Liver (tissue), 9 donors: ENCODE measurements around the gene ITGB2. TPM values are rescaled to one million over a fixed set of nuclear protein-coding genes. Genes with fewer than 3 reads are reported as not detected.

Experiments
- DNase-seq: peaks from one replicate; pipeline ENCODE4 v3.0.0-alpha.2; 2017; ENCODE audit warnings: low spot score
- H3K27ac ChIP-seq, 2 donors: one replicate each; pipeline ENCODE4 v1.7.0; 2013; ENCODE audit warnings: inconsistent platforms in 2 of 2, low read length in 2 of 2, control low read depth in 1 of 2, low read depth in 1 of 2, mild to moderate bottlenecking in 1 of 2
- H3K27me3 ChIP-seq, 4 donors: one replicate each; pipeline versions ENCODE4 v1.6.1 to v1.7.0; 2013; ENCODE audit warnings: low read length in 3 of 4, inconsistent platforms in 1 of 4, mild to moderate bottlenecking in 1 of 4, moderate library complexity in 1 of 4; ENCODE audit not compliant: control insufficient read depth in 4 of 4, insufficient read depth in 4 of 4
- H3K36me3 ChIP-seq, 4 donors: one replicate each; pipeline versions ENCODE4 v1.6.1 to v1.7.0; 2013; ENCODE audit warnings: low read length in 3 of 4, mild to moderate bottlenecking in 3 of 4, low read depth in 1 of 4, moderate library complexity in 1 of 4; ENCODE audit not compliant: control insufficient read depth in 4 of 4, insufficient read depth in 3 of 4
- H3K4me1 ChIP-seq, 4 donors: one replicate each; pipeline versions ENCODE4 v1.6.1 to v1.7.0; 2013; ENCODE audit warnings: low read length in 3 of 4, mild to moderate bottlenecking in 3 of 4, moderate library complexity in 1 of 4; ENCODE audit not compliant: control insufficient read depth in 4 of 4, insufficient read depth in 4 of 4
- H3K4me3 ChIP-seq, 3 donors: one replicate each; pipeline versions ENCODE4 v1.6.1 to v1.7.0; 2013; ENCODE audit warnings: low read length in 3 of 3, control low read depth in 1 of 3, low read depth in 1 of 3, mild to moderate bottlenecking in 1 of 3
- H3K9ac ChIP-seq, 2 donors: one replicate each; pipeline ENCODE4 v1.7.0; 2013; ENCODE audit warnings: low read length in 2 of 2, mild to moderate bottlenecking in 2 of 2, moderate library complexity in 2 of 2, control low read depth in 1 of 2, low read depth in 1 of 2
- H3K9me3 ChIP-seq, 4 donors: one replicate each; pipeline versions ENCODE4 v1.6.1 to v1.7.0; 2013; ENCODE audit warnings: low read length in 3 of 4; ENCODE audit not compliant: control insufficient read depth in 4 of 4
- EGR1 ChIP-seq, 2 donors: IDR thresholded peaks; 2 replicates each; pipeline ENCODE4 v1.6.1; 2016 to 2018; ENCODE audit warnings: antibody characterized with exemption in 2 of 2, low read depth in 2 of 2
- FOXA1 ChIP-seq: IDR thresholded peaks from 2 replicates; pipeline ENCODE4 v1.6.1; 2016; ENCODE audit warnings: antibody characterized with exemption
- FOXA2 ChIP-seq: IDR thresholded peaks from 2 replicates; pipeline ENCODE4 v1.6.1; 2016; ENCODE audit warnings: antibody characterized with exemption
- GABPA ChIP-seq, 2 donors: IDR thresholded peaks in 1 of 2; conservative IDR thresholded peaks in 1 of 2; 2 replicates each; pipeline ENCODE4 v1.6.1; 2016; ENCODE audit warnings: antibody characterized with exemption in 2 of 2, mild to moderate bottlenecking in 1 of 2, moderate library complexity in 1 of 2
- HNF4A ChIP-seq, 2 donors: conservative IDR thresholded peaks; 2 replicates each; pipeline ENCODE4 v1.6.1; 2016; ENCODE audit warnings: antibody characterized with exemption in 2 of 2, mild to moderate bottlenecking in 2 of 2
- JUND ChIP-seq, 2 donors: IDR thresholded peaks; 2 replicates each; pipeline ENCODE4 v1.6.1; 2016; ENCODE audit warnings: antibody characterized with exemption in 2 of 2
- NR2F2 ChIP-seq: IDR thresholded peaks from 2 replicates; pipeline ENCODE4 v1.6.1; 2016; ENCODE audit warnings: antibody characterized with exemption
- RAD21 ChIP-seq, 2 donors: IDR thresholded peaks; 2 replicates each; pipeline ENCODE4 v1.6.1; 2016; ENCODE audit warnings: antibody characterized with exemption in 2 of 2, mild to moderate bottlenecking in 2 of 2
- RXRA ChIP-seq, 2 donors: IDR thresholded peaks; 2 replicates each; pipeline ENCODE4 v1.6.1; 2017 to 2018; ENCODE audit warnings: antibody characterized with exemption in 2 of 2, mild to moderate bottlenecking in 1 of 2
- SP1 ChIP-seq: IDR thresholded peaks from 2 replicates; pipeline ENCODE4 v1.6.1; 2018; ENCODE audit warnings: antibody characterized with exemption, mild to moderate bottlenecking
- TAF1 ChIP-seq: conservative IDR thresholded peaks from 2 replicates; pipeline ENCODE4 v1.6.1; 2016; ENCODE audit warnings: antibody characterized with exemption, mild to moderate bottlenecking
- YY1 ChIP-seq: IDR thresholded peaks from 2 replicates; pipeline ENCODE4 v1.6.1; 2016; ENCODE audit warnings: antibody characterized with exemption, mild to moderate bottlenecking
- WGBS: extraction: QIAGEN DNeasy Blood & Tissue Kit; methylation state at CpG from one replicate; pipeline ENCODE4 v1.1.7; 2013; 5-methylcytosine and 5-hydroxymethylcytosine counted together
- polyA plus RNA-seq, 2 donors: library from polyadenylated mRNA; stranded (reverse) in 1 of 2; unstranded in 1 of 2; fragments of 200-250 nt in 1 of 2; fragments of >200 nt in 1 of 2; fragmentation: Nextera tagmentation in 1 of 2; extraction: Ambion mirVana in 1 of 2; gene quantifications; one replicate each; pipeline versions ENCODE4 v1.2.1 to v1.2.3, GENCODE V29; 2013 to 2015
- total RNA-seq, 2 donors: library from RNA; depleted of rRNA; stranded (reverse); fragments of >200 nt; gene quantifications; one replicate each; pipeline ENCODE4 v1.2.3, GENCODE V29; 2014
- TF ChIP-seq, protein P1 (sequence below): IDR thresholded peaks from 2 replicates; pipeline ENCODE4 v1.6.1; 2016; ENCODE audit warnings: antibody characterized with exemption, mild to moderate bottlenecking
- TF ChIP-seq, protein P2 (sequence below): IDR thresholded peaks from 2 replicates; pipeline ENCODE4 v1.6.1; 2016; ENCODE audit warnings: antibody characterized with exemption
- TF ChIP-seq, protein P3 (sequence below): IDR thresholded peaks from 2 replicates; pipeline ENCODE4 v1.6.1; 2016; ENCODE audit warnings: antibody characterized with exemption
- TF ChIP-seq, protein P4 (sequence below): fragments of 150-350 bp; IDR thresholded peaks from 2 replicates; pipeline ENCODE4 v1.5.1; 2017; ENCODE audit warnings: improper control_type of control experiment, low read depth, low read length; ENCODE audit not compliant: missing input control
- donor health status: healthy.
- donor health status: healthy.
- donor health status: healthy.
- donor health status: healthy.
- donor health status: healthy.

The ITGB2 gene
- total and polyA plus RNA-seq, 4 donors = 9.6 to 50.6 (median 28.7) TPM

DNA sequence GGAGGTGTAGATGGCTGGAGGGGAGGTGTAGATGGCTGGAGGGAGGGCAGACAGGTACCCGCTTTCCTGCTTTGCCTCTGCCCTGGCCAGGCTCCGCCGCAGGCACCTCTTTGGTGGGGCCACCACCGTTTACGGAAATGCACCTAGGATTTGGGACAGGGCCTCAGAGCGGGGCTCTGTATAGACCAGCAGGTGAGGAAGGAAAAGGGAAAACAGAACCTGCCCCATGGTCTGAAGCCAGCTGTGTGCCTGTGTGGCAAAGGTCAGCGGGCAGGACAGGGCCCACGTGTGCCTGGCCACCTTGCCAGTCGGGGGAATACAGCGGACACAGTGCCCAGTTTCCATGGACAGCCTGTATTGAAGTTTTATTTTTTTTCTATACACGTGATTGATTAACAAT lies 35.1 kb downstream of the ITGB2 start:
- DNase-seq = no peak
- H3K36me3 ChIP-seq = no peaks in the 10 kb centered on the region
- H3K27ac ChIP-seq = peak overlapping the region in 1 of 2 donors; percentile 69

DNA sequence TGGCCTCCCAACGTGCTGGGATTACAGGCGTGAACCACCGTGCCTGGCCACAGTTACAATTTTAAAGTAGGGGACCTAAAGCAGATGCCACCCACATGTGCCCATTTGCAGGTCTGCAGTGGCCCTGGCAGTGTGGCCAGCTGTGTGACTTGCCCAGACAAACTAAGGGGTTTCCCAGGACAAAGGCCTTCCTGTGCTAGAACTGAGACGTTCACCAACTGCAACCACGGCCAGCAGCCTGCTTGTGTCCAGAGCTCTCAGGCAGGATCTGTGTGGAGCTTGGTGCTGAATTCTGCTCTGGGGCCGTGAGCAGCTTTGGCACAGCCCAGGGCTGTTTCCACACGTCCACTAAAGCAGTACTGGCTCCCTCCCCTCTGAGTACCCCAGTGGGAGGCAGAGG lies 36.6 kb downstream of the ITGB2 start:
- H3K36me3 ChIP-seq = no peaks in the 10 kb centered on the region
- H3K9ac ChIP-seq = no peak overlapping the region
- H3K27me3 ChIP-seq = no peaks in the 10 kb centered on the region
- no peak overlapping the region for H3K27ac ChIP-seq
- no peak overlapping the region for H3K4me3 ChIP-seq
- TF ChIP-seq, protein P1, sequence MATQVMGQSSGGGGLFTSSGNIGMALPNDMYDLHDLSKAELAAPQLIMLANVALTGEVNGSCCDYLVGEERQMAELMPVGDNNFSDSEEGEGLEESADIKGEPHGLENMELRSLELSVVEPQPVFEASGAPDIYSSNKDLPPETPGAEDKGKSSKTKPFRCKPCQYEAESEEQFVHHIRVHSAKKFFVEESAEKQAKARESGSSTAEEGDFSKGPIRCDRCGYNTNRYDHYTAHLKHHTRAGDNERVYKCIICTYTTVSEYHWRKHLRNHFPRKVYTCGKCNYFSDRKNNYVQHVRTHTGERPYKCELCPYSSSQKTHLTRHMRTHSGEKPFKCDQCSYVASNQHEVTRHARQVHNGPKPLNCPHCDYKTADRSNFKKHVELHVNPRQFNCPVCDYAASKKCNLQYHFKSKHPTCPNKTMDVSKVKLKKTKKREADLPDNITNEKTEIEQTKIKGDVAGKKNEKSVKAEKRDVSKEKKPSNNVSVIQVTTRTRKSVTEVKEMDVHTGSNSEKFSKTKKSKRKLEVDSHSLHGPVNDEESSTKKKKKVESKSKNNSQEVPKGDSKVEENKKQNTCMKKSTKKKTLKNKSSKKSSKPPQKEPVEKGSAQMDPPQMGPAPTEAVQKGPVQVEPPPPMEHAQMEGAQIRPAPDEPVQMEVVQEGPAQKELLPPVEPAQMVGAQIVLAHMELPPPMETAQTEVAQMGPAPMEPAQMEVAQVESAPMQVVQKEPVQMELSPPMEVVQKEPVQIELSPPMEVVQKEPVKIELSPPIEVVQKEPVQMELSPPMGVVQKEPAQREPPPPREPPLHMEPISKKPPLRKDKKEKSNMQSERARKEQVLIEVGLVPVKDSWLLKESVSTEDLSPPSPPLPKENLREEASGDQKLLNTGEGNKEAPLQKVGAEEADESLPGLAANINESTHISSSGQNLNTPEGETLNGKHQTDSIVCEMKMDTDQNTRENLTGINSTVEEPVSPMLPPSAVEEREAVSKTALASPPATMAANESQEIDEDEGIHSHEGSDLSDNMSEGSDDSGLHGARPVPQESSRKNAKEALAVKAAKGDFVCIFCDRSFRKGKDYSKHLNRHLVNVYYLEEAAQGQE = no peak
- TF ChIP-seq SP1 = no peak
- no peak for TF ChIP-seq HNF4A (conservative IDR thresholded peaks at IDR 0.05)
- no peak for TF ChIP-seq GABPA (IDR thresholded peaks at IDR 0.05 in 1 of 2, conservative IDR thresholded peaks at IDR 0.05 in 1 of 2)
- TF ChIP-seq RXRA (IDR thresholded peaks at IDR 0.05) = no peak
- no peak for TF ChIP-seq FOXA1
- TF ChIP-seq YY1 = no peak
- TF ChIP-seq, protein P2, sequence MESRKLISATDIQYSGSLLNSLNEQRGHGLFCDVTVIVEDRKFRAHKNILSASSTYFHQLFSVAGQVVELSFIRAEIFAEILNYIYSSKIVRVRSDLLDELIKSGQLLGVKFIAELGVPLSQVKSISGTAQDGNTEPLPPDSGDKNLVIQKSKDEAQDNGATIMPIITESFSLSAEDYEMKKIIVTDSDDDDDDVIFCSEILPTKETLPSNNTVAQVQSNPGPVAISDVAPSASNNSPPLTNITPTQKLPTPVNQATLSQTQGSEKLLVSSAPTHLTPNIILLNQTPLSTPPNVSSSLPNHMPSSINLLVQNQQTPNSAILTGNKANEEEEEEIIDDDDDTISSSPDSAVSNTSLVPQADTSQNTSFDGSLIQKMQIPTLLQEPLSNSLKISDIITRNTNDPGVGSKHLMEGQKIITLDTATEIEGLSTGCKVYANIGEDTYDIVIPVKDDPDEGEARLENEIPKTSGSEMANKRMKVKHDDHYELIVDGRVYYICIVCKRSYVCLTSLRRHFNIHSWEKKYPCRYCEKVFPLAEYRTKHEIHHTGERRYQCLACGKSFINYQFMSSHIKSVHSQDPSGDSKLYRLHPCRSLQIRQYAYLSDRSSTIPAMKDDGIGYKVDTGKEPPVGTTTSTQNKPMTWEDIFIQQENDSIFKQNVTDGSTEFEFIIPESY = no peak
- TF ChIP-seq, protein P3, sequence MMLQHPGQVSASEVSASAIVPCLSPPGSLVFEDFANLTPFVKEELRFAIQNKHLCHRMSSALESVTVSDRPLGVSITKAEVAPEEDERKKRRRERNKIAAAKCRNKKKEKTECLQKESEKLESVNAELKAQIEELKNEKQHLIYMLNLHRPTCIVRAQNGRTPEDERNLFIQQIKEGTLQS = no peak
- no peak for TF ChIP-seq NR2F2
- DNase-seq = no peak
- H3K4me1 ChIP-seq = peaks cover 17 to 45% (median 29%) of the 10 kb centered on the region in 4 donors
- H3K9me3 ChIP-seq = no peaks in the 10 kb centered on the region
- WGBS = 62% methylated on average over 7 of the region's 7 CpGs

More for the DNA sequence above, 35.1 kb downstream of the ITGB2 start:
- H3K4me3 ChIP-seq = no peak overlapping the region
- H3K9ac ChIP-seq = no peak overlapping the region
- WGBS = 41% methylated on average over 11 of the region's 11 CpGs
- H3K9me3 ChIP-seq = no peaks in the 10 kb centered on the region
- H3K4me1 ChIP-seq = peaks cover 17 to 48% (median 30%) of the 10 kb centered on the region in 4 donors
- peak in 1 of 2 donors; percentile 36 for TF ChIP-seq RAD21 (IDR thresholded peaks at IDR 0.05)
- TF ChIP-seq, protein P1 = peak; percentile 67
- TF ChIP-seq EGR1 (IDR thresholded peaks at IDR 0.05; ENCODE audit: low read depth in 2 of 2) = peak in 1 of 2 donors; percentile 84
- TF ChIP-seq NR2F2 = no peak
- peak; percentile 55 to 77 for TF ChIP-seq HNF4A (conservative IDR thresholded peaks at IDR 0.05)
- TF ChIP-seq SP1 = peak; percentile 95
- peak; percentile 93 to 95 for TF ChIP-seq RXRA (IDR thresholded peaks at IDR 0.05)
- peak in 1 of 2 donors; percentile 42 for TF ChIP-seq GABPA (IDR thresholded peaks at IDR 0.05 in 1 of 2, conservative IDR thresholded peaks at IDR 0.05 in 1 of 2)
- TF ChIP-seq, protein P4, sequence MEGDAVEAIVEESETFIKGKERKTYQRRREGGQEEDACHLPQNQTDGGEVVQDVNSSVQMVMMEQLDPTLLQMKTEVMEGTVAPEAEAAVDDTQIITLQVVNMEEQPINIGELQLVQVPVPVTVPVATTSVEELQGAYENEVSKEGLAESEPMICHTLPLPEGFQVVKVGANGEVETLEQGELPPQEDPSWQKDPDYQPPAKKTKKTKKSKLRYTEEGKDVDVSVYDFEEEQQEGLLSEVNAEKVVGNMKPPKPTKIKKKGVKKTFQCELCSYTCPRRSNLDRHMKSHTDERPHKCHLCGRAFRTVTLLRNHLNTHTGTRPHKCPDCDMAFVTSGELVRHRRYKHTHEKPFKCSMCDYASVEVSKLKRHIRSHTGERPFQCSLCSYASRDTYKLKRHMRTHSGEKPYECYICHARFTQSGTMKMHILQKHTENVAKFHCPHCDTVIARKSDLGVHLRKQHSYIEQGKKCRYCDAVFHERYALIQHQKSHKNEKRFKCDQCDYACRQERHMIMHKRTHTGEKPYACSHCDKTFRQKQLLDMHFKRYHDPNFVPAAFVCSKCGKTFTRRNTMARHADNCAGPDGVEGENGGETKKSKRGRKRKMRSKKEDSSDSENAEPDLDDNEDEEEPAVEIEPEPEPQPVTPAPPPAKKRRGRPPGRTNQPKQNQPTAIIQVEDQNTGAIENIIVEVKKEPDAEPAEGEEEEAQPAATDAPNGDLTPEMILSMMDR = no peak
- no peak for TF ChIP-seq JUND (IDR thresholded peaks at IDR 0.05)
- TF ChIP-seq TAF1 = no peak
- peak; percentile 7 for TF ChIP-seq FOXA2
- no peaks in the 10 kb centered on the region for H3K27me3 ChIP-seq
